Gastroesophageal sphincter (tissue), 4 donors: Measurements from ENCODE around the gene FMN2. TPM values are rescaled to one million over a fixed set of nuclear protein-coding genes. Genes with fewer than 3 reads are reported as not detected.

Source experiments
- ATAC-seq: fragments of 150-250 bp; one replicate; pipeline ENCODE4 v1.9.1; 2016; ENCODE audit warnings: mild to moderate bottlenecking, moderate library complexity
- H3K27ac ChIP-seq, 4 donors: fragments of 200-600 bp; sonication (generic) in 3 of 4; 1 replicate in 3 of 4; 2 replicates in 1 of 4; pipeline ENCODE4 v1.5.1; 2016 to 2019
- H3K27me3 ChIP-seq: fragments of 200-600 bp; sonication (generic); one replicate; pipeline ENCODE4 v1.5.1; 2019
- H3K36me3 ChIP-seq, 2 donors: fragments of 200-600 bp; sonication (generic); one replicate each; pipeline ENCODE4 v1.5.1; 2019; ENCODE audit warnings: control low read depth in 1 of 2
- H3K4me1 ChIP-seq, 3 donors: fragments of 200-600 bp; sonication (generic); 1 replicate in 2 of 3; 2 replicates in 1 of 3; pipeline ENCODE4 v1.5.1; 2016 to 2019; ENCODE audit warnings: control low read depth in 2 of 3
- H3K4me3 ChIP-seq, 2 donors: fragments of 200-600 bp; sonication (generic); one replicate each; pipeline ENCODE4 v1.5.1; 2019; ENCODE audit warnings: mild to moderate bottlenecking in 1 of 2, moderate library complexity in 1 of 2
- H3K9me3 ChIP-seq, 3 donors: fragments of 200-600 bp; sonication (generic); one replicate each; pipeline ENCODE4 v1.5.1; 2017 to 2019; ENCODE audit warnings: control low read depth in 2 of 3
- CTCF ChIP-seq, 4 experiments: fragments of 200-600 bp in 2 of 4; fragments of 450-650 bp in 2 of 4; sonication (generic) in 1 of 4; IDR thresholded peaks; one replicate each; pipeline ENCODE4 v1.5.1; 2017 to 2019; ENCODE audit warnings: antibody characterized with exemption in 4 of 4, mild to moderate bottlenecking in 2 of 4, moderate library complexity in 2 of 4
- EP300 ChIP-seq: sonication (generic); formaldehyde crosslinking; IDR thresholded peaks from one replicate; pipeline ENCODE4 v1.6.1; 2017; ENCODE audit warnings: antibody characterized with exemption, mild to moderate bottlenecking
- POLR2A ChIP-seq, 2 donors: fragments of 450-650 bp; IDR thresholded peaks; one replicate each; pipeline ENCODE4 v1.6.1; 2017; ENCODE audit warnings: antibody characterized with exemption in 2 of 2, mild to moderate bottlenecking in 2 of 2, moderate library complexity in 1 of 2
- POLR2AphosphoS5 ChIP-seq: sonication (generic); formaldehyde crosslinking; IDR thresholded peaks from one replicate; pipeline ENCODE4 v1.6.1; 2017; ENCODE audit warnings: antibody characterized with exemption
- WGBS, 2 donors: methylation state at CpG; one replicate each; pipeline ENCODE4 v1.1.5; 2018; ENCODE audit warnings: low coverage in 1 of 2; 5-methylcytosine and 5-hydroxymethylcytosine counted together
- small RNA-seq, 4 donors: library from RNA; depleted of rRNA; stranded (forward); fragments of <200 nt; gene quantifications; one replicate each; pipeline ENCODE3, GENCODE V24; 2016
- total RNA-seq, 4 donors: library from RNA; depleted of rRNA; stranded (reverse); fragments of >200 nt; gene quantifications; one replicate each; pipeline ENCODE4 v1.1.0, GENCODE V29; 2016

FMN2 gene
- total RNA-seq, 4 donors from 2014 or later: 0.27 to 8.6 (median 2.7) TPM

GRCh38 chr1:240516069-240516468 is 424.4 kb downstream of the FMN2 start:
- WGBS, 2 donors: 91 to 100% methylated on average over 1 to 2 of the region's 2 CpGs
- Histone ChIP-seq H3K9me3 (no peaks in the 10 kb centered on the region), H3K4me1 (no peaks in the 10 kb centered on the region), H3K27me3 (no peaks in the 10 kb centered on the region), H3K36me3 (no peaks in the 10 kb centered on the region), H3K4me3 (no peak overlapping the region), H3K27ac (no peak overlapping the region)
- no peak for TF ChIP-seq CTCF (IDR thresholded peaks at IDR 0.05)
- no peak for TF ChIP-seq POLR2A (IDR thresholded peaks at IDR 0.05)
- ATAC-seq: no peak

DNA sequence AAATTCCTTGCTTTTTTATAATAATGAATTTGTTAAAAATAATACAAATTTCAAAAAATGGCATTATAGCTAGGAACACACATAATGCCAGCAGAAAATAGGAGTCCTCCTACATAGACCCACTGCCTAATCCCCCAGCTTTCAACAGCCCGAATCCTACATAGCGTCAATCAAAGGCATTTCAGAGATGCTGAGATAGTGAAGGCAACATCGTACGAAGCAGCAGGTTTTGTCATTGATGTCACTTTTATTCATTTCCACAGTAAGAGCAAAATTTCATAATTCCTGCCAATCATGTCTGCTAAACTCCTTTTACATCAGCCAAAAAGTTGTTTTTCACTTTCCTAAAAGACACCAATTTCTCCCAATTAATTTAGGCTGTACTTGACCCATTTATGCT is 426.2 kb downstream of the FMN2 start:
- ATAC-seq: no peak
- TF ChIP-seq POLR2AphosphoS5: no peak
- no peak for TF ChIP-seq EP300
- TF ChIP-seq POLR2A (IDR thresholded peaks at IDR 0.05): no peak
- TF ChIP-seq CTCF (IDR thresholded peaks at IDR 0.05): no peak
- no peaks in the 10 kb centered on the region for H3K27me3 ChIP-seq
- 89 to 94% methylated on average over 4 of the region's 4 CpGs for WGBS, 2 donors
- no peaks in the 10 kb centered on the region for H3K4me1 ChIP-seq
- H3K4me3 ChIP-seq: no peak overlapping the region
- no peaks in the 10 kb centered on the region for H3K36me3 ChIP-seq
- H3K9me3 ChIP-seq: no peaks in the 10 kb centered on the region
- H3K27ac ChIP-seq: no peak overlapping the region

GRCh38 chr1:240522122-240522822 is 430.6 kb downstream of the FMN2 start:
- Histone ChIP-seq H3K9me3 (no peaks in the 10 kb centered on the region), H3K36me3 (no peaks in the 10 kb centered on the region), H3K27ac (no peak overlapping the region), H3K27me3 (no peaks in the 10 kb centered on the region), H3K4me3 (no peak overlapping the region), H3K4me1 (peaks cover 0 to 6% (median 0%) of the 10 kb centered on the region in 3 donors)
- no peak for ATAC-seq
- TF ChIP-seq CTCF (IDR thresholded peaks at IDR 0.05): no peak
- no peak for TF ChIP-seq EP300
- no peak for TF ChIP-seq POLR2AphosphoS5
- no peak for TF ChIP-seq POLR2A (IDR thresholded peaks at IDR 0.05)
- 75 to 89% methylated on average over 5 to 6 of the region's 6 CpGs for WGBS, 2 donors

GRCh38 chr1:240524356-240525069 is 432.8 kb downstream of the FMN2 start:
- WGBS, 2 donors: 33 to 48% methylated on average over 3 to 4 of the region's 4 CpGs
- no peak overlapping the region for H3K4me3 ChIP-seq
- H3K9me3 ChIP-seq: no peaks in the 10 kb centered on the region
- no peak overlapping the region for H3K27ac ChIP-seq
- ATAC-seq: no peak
- H3K36me3 ChIP-seq: no peaks in the 10 kb centered on the region
- H3K27me3 ChIP-seq: no peaks in the 10 kb centered on the region
- TF ChIP-seq POLR2AphosphoS5 (no peak), EP300 (no peak), CTCF (IDR thresholded peaks at IDR 0.05) (no peak), POLR2A (IDR thresholded peaks at IDR 0.05) (no peak)
- H3K4me1 ChIP-seq: peaks cover 0 to 6% (median 0%) of the 10 kb centered on the region in 3 donors

Small RNA genes lying within 50 kb of the gene (small RNA-seq; reads per million reads assigned to genes)
- gene RF00019: 0 reads per million in 4 donors
